Measurements from ENCODE around the gene SF3B2.

SF3B2 gene

GRCh38 chr11:66011239-66011784 lies 40.9 kb upstream of the SF3B2 start:
- Histone ChIP-seq H3K9me3 (ENCODE audit: control insufficient read depth, low read length) (no peaks in the 10 kb centered on the region), H3K4me1 (ENCODE audit: control insufficient read depth, insufficient read depth, low read length, poor library complexity, severe bottlenecking) (peaks cover 33% of the 10 kb centered on the region), H3K4me3 (ENCODE audit: extremely low read depth, insufficient read depth, low read length, poor library complexity, severe bottlenecking) (no peak overlapping the region), H3K36me3 (ENCODE audit: control insufficient read depth, insufficient read depth, low read length) (peaks cover 4% of the 10 kb centered on the region), H3K27ac (ENCODE audit: low read depth, low read length, severe bottlenecking) (no peak overlapping the region)
- WGBS, 2 experiments (ENCODE audit: insufficient coverage in 2 of 2), result 87 to 90% methylated on average over 8 to 14 of the region's 14 CpGs

GRCh38 chr11:66011785-66012303 lies 40.3 kb upstream of the SF3B2 start, which contains the start of gene CST6:
Gene CST6 (plus strand): TSS chr11:66012008. CDS start chr11:66012045, 37 bp downstream.
- Histone ChIP-seq H3K27ac (ENCODE audit: low read depth, low read length, severe bottlenecking) (no peak within 1 kb of the TSS), H3K4me3 (ENCODE audit: extremely low read depth, insufficient read depth, low read length, poor library complexity, severe bottlenecking) (no peak within 1 kb of the TSS), H3K36me3 (ENCODE audit: control insufficient read depth, insufficient read depth, low read length) (no peaks in the 10 kb centered on the region), H3K4me1 (ENCODE audit: control insufficient read depth, insufficient read depth, low read length, poor library complexity, severe bottlenecking) (peaks cover 31% of the 10 kb centered on the region), H3K9me3 (ENCODE audit: control insufficient read depth, low read length) (no peaks in the 10 kb centered on the region)
- WGBS, 2 experiments (ENCODE audit: insufficient coverage in 2 of 2), result 76 to 88% methylated on average over 61 of the region's 61 CpGs

- Histone ChIP-seq H3K4me1 (ENCODE audit: control insufficient read depth, insufficient read depth, low read length, poor library complexity, severe bottlenecking) (peaks cover 27% of the 10 kb centered on the region), H3K36me3 (ENCODE audit: control insufficient read depth, insufficient read depth, low read length) (no peaks in the 10 kb centered on the region), H3K4me3 (ENCODE audit: extremely low read depth, insufficient read depth, low read length, poor library complexity, severe bottlenecking) (no peak overlapping the region), H3K9me3 (ENCODE audit: control insufficient read depth, low read length) (no peaks in the 10 kb centered on the region), H3K27ac (ENCODE audit: low read depth, low read length, severe bottlenecking) (no peak overlapping the region)
- 77 to 86% methylated on average over 7 to 10 of the region's 12 CpGs for WGBS, 2 experiments (ENCODE audit: insufficient coverage in 2 of 2)
Measured at GRCh38 chr11:66012371-66012945, 39.7 kb upstream of the SF3B2 start.

GRCh38 chr11:66012946-66013761 lies 39.0 kb upstream of the SF3B2 start:
- no peak overlapping the region for H3K4me3 ChIP-seq (ENCODE audit: extremely low read depth, insufficient read depth, low read length, poor library complexity, severe bottlenecking)
- no peaks in the 10 kb centered on the region for H3K9me3 ChIP-seq (ENCODE audit: control insufficient read depth, low read length)
- H3K36me3 ChIP-seq (ENCODE audit: control insufficient read depth, insufficient read depth, low read length), result no peaks in the 10 kb centered on the region
- 82 to 84% methylated on average over 10 to 11 of the region's 12 CpGs for WGBS, 2 experiments (ENCODE audit: insufficient coverage in 2 of 2)
- H3K27ac ChIP-seq (ENCODE audit: low read depth, low read length, severe bottlenecking), result no peak overlapping the region
- peaks cover 27% of the 10 kb centered on the region for H3K4me1 ChIP-seq (ENCODE audit: control insufficient read depth, insufficient read depth, low read length, poor library complexity, severe bottlenecking)

GRCh38 chr11:66013762-66014100 lies 38.4 kb upstream of the SF3B2 start:
- Histone ChIP-seq H3K36me3 (ENCODE audit: control insufficient read depth, insufficient read depth, low read length) (no peaks in the 10 kb centered on the region), H3K4me1 (ENCODE audit: control insufficient read depth, insufficient read depth, low read length, poor library complexity, severe bottlenecking) (peaks cover 27% of the 10 kb centered on the region), H3K4me3 (ENCODE audit: extremely low read depth, insufficient read depth, low read length, poor library complexity, severe bottlenecking) (no peak overlapping the region), H3K27ac (ENCODE audit: low read depth, low read length, severe bottlenecking) (no peak overlapping the region), H3K9me3 (ENCODE audit: control insufficient read depth, low read length) (no peaks in the 10 kb centered on the region)
- 79 to 80% methylated on average over 4 to 7 of the region's 7 CpGs for WGBS, 2 experiments (ENCODE audit: insufficient coverage in 2 of 2)

- no peaks in the 10 kb centered on the region for H3K36me3 ChIP-seq (ENCODE audit: control insufficient read depth, insufficient read depth, low read length)
- no peaks in the 10 kb centered on the region for H3K9me3 ChIP-seq (ENCODE audit: control insufficient read depth, low read length)
- 93 to 95% methylated on average over 2 to 5 of the region's 6 CpGs for WGBS, 2 experiments (ENCODE audit: insufficient coverage in 2 of 2)
- peaks cover 25% of the 10 kb centered on the region for H3K4me1 ChIP-seq (ENCODE audit: control insufficient read depth, insufficient read depth, low read length, poor library complexity, severe bottlenecking)
- no peak overlapping the region for H3K4me3 ChIP-seq (ENCODE audit: extremely low read depth, insufficient read depth, low read length, poor library complexity, severe bottlenecking)
- peak overlapping the region; percentile 16 for H3K27ac ChIP-seq (ENCODE audit: low read depth, low read length, severe bottlenecking)
Measured at GRCh38 chr11:66014804-66015453, 37.2 kb upstream of the SF3B2 start.

GRCh38 chr11:66015454-66015881 lies 36.7 kb upstream of the SF3B2 start:
- 80 to 83% methylated on average over 6 of the region's 7 CpGs for WGBS, 2 experiments (ENCODE audit: insufficient coverage in 2 of 2)
- Histone ChIP-seq H3K27ac (ENCODE audit: low read depth, low read length, severe bottlenecking) (peak overlapping the region; percentile 16), H3K4me1 (ENCODE audit: control insufficient read depth, insufficient read depth, low read length, poor library complexity, severe bottlenecking) (peaks cover 25% of the 10 kb centered on the region)

GRCh38 chr11:66015936-66016792 lies 36.0 kb upstream of the SF3B2 start:
- H3K27ac ChIP-seq (ENCODE audit: low read depth, low read length, severe bottlenecking), result no peak overlapping the region

More at GRCh38 chr11:66015454-66015881, 36.7 kb upstream of the SF3B2 start:
- no peaks in the 10 kb centered on the region for H3K36me3 ChIP-seq (ENCODE audit: control insufficient read depth, insufficient read depth, low read length)
- no peaks in the 10 kb centered on the region for H3K9me3 ChIP-seq (ENCODE audit: control insufficient read depth, low read length)
- no peak overlapping the region for H3K4me3 ChIP-seq (ENCODE audit: extremely low read depth, insufficient read depth, low read length, poor library complexity, severe bottlenecking)

GRCh38 chr11:66016793-66017177 lies 35.4 kb upstream of the SF3B2 start:
- Histone ChIP-seq H3K36me3 (ENCODE audit: control insufficient read depth, insufficient read depth, low read length) (no peaks in the 10 kb centered on the region), H3K27ac (ENCODE audit: low read depth, low read length, severe bottlenecking) (no peak overlapping the region), H3K9me3 (ENCODE audit: control insufficient read depth, low read length) (no peaks in the 10 kb centered on the region), H3K4me3 (ENCODE audit: extremely low read depth, insufficient read depth, low read length, poor library complexity, severe bottlenecking) (no peak overlapping the region), H3K4me1 (ENCODE audit: control insufficient read depth, insufficient read depth, low read length, poor library complexity, severe bottlenecking) (peaks cover 38% of the 10 kb centered on the region)
- WGBS, 2 experiments (ENCODE audit: insufficient coverage in 2 of 2), result 88 to 99% methylated on average over 6 to 10 of the region's 10 CpGs

More at GRCh38 chr11:66015936-66016792, 36.0 kb upstream of the SF3B2 start:
- Histone ChIP-seq H3K4me1 (ENCODE audit: control insufficient read depth, insufficient read depth, low read length, poor library complexity, severe bottlenecking) (peaks cover 32% of the 10 kb centered on the region), H3K4me3 (ENCODE audit: extremely low read depth, insufficient read depth, low read length, poor library complexity, severe bottlenecking) (no peak overlapping the region), H3K36me3 (ENCODE audit: control insufficient read depth, insufficient read depth, low read length) (no peaks in the 10 kb centered on the region), H3K9me3 (ENCODE audit: control insufficient read depth, low read length) (no peaks in the 10 kb centered on the region)
- WGBS, 2 experiments (ENCODE audit: insufficient coverage in 2 of 2), result 89 to 92% methylated on average over 16 to 18 of the region's 18 CpGs

- no peaks in the 10 kb centered on the region for H3K9me3 ChIP-seq (ENCODE audit: control insufficient read depth, low read length)
- H3K27ac ChIP-seq (ENCODE audit: low read depth, low read length, severe bottlenecking), result no peak overlapping the region
- H3K36me3 ChIP-seq (ENCODE audit: control insufficient read depth, insufficient read depth, low read length), result no peaks in the 10 kb centered on the region
- no peak overlapping the region for H3K4me3 ChIP-seq (ENCODE audit: extremely low read depth, insufficient read depth, low read length, poor library complexity, severe bottlenecking)
- peaks cover 43% of the 10 kb centered on the region for H3K4me1 ChIP-seq (ENCODE audit: control insufficient read depth, insufficient read depth, low read length, poor library complexity, severe bottlenecking)
- 84 to 93% methylated on average over 3 of the region's 4 CpGs for WGBS, 2 experiments (ENCODE audit: insufficient coverage in 2 of 2)
Measured at GRCh38 chr11:66017321-66017720, 34.8 kb upstream of the SF3B2 start.

All from mesodermal cell (in vitro differentiated cells).